ENCODE results near the gene FRMD4A. TPM values are rescaled to one million over a fixed set of nuclear protein-coding genes. Genes with fewer than 3 reads are reported as not detected.

FRMD4A gene
- total and polyA plus RNA-seq, 10 of the 15 experiments (the other 5 are each of a cell fraction or from before 2014, with no cell fraction given) = 17.8 to 75.2 (median 39.1) TPM

- TF ChIP-seq ZSCAN29 (IDR thresholded peaks at IDR 0.05) (no peak), ZNF274 (IDR thresholded peaks at IDR 0.05; ENCODE audit: insufficient read depth, insufficient read length) (no peak), CBX3 (IDR thresholded peaks at IDR 0.05; ENCODE audit: borderline replicate concordance, low read depth) (no peak), E2F4 (IDR thresholded peaks at IDR 0.05; ENCODE audit: low read depth, low read length) (no peak), MTA2 (IDR thresholded peaks at IDR 0.05; ENCODE audit: low read depth) (peak; percentile 54), E2F8 (IDR thresholded peaks at IDR 0.05; ENCODE audit: low read depth, partially characterized antibody) (no peak), MLLT1 (IDR thresholded peaks at IDR 0.05) (no peak), PML (IDR thresholded peaks at IDR 0.05; ENCODE audit: low read length) (no peak), MYC (IDR thresholded peaks at IDR 0.05; ENCODE audit: insufficient read depth, insufficient read length, insufficient replicate concordance, low read length, severe bottlenecking) (no peak), SIN3A (IDR thresholded peaks at IDR 0.05; ENCODE audit: low read depth, low read length) (no peak), EP300 (IDR thresholded peaks at IDR 0.05; ENCODE audit: borderline replicate concordance in 1 of 2, control insufficient read depth in 1 of 2, low read depth in 2 of 2, low read length in 2 of 2) (no peak), ZBTB11 (CRISPR knock-in tag; IDR thresholded peaks at IDR 0.05) (no peak), MXI1 (IDR thresholded peaks at IDR 0.05; ENCODE audit: low read depth, low read length) (no peak), IRF4 (IDR thresholded peaks at IDR 0.05; ENCODE audit: low read depth, low read length) (0 out of 2 replicates have a peak, but pooled peaks have one; percentile 9), PAX8 (IDR thresholded peaks at IDR 0.05) (no peak), FOS (IDR thresholded peaks at IDR 0.05; ENCODE audit: borderline replicate concordance, extremely low read depth, insufficient read length) (no peak), BMI1 (IDR thresholded peaks at IDR 0.05; ENCODE audit: borderline replicate concordance) (no peak), RUNX3 (IDR thresholded peaks at IDR 0.05; ENCODE audit: low read length) (peak; percentile 29; the same call in 1 of the 2 replicates), RCOR1 (conservative IDR thresholded peaks at IDR 0.05; ENCODE audit: low read depth, low read length) (no peak), ZBTB33 (IDR thresholded peaks at IDR 0.05) (no peak), RBBP5 (conservative IDR thresholded peaks at IDR 0.05) (no peak)
Observed at GRCh38 chr10:13969792-13970140, 361.0 kb downstream of the FRMD4A start (continued).

All from GM12878 (cell line).